Vagina (tissue), 2 donors: ENCODE results near the gene RAB11FIP4. TPM values are rescaled to one million over a fixed set of nuclear protein-coding genes. Genes with fewer than 3 reads are reported as not detected.

Source experiments
- DNase-seq, 2 donors: peaks; one replicate each; pipeline ENCODE4 v3.0.0-alpha.2; 2017; ENCODE audit errors: extremely low spot score in 2 of 2
- H3K27ac ChIP-seq: fragments of 200-600 bp; sonication (generic); one replicate; pipeline ENCODE4 v1.5.1; 2019
- H3K27me3 ChIP-seq: fragments of 200-600 bp; sonication (generic); one replicate; pipeline ENCODE4 v1.5.1; 2019
- H3K36me3 ChIP-seq, 2 donors: fragments of 200-600 bp; sonication (generic); one replicate each; pipeline ENCODE4 v1.5.1; 2017 to 2019
- H3K4me1 ChIP-seq: fragments of 200-600 bp; sonication (generic); one replicate; pipeline ENCODE4 v1.5.1; 2019
- H3K4me3 ChIP-seq, 2 donors: fragments of 200-600 bp; sonication (generic); 1 replicate in 1 of 2; 2 replicates in 1 of 2; pipeline ENCODE4 v1.5.1; 2016 to 2019
- H3K9me3 ChIP-seq: fragments of 200-600 bp; sonication (generic); one replicate; pipeline ENCODE4 v1.5.1; 2019
- CTCF ChIP-seq, 3 experiments: fragments of 450-650 bp in 2 of 3; fragments of 200-600 bp in 1 of 3; sonication (generic) in 1 of 3; IDR thresholded peaks; one replicate each; pipeline ENCODE4 v1.5.1; 2017 to 2019; ENCODE audit warnings: antibody characterized with exemption in 3 of 3, mild to moderate bottlenecking in 2 of 3, moderate library complexity in 2 of 3
- POLR2A ChIP-seq, 2 donors: fragments of 450-650 bp; IDR thresholded peaks; one replicate each; pipeline ENCODE4 v1.6.1; 2017; ENCODE audit warnings: antibody characterized with exemption in 2 of 2, mild to moderate bottlenecking in 2 of 2, moderate library complexity in 2 of 2
- POLR2AphosphoS5 ChIP-seq, 2 donors: sonication (generic); formaldehyde crosslinking; IDR thresholded peaks; one replicate each; pipeline ENCODE4 v1.9.0; 2017; ENCODE audit warnings: antibody characterized with exemption in 2 of 2, mild to moderate bottlenecking in 2 of 2, low read depth in 1 of 2; ENCODE audit not compliant: insufficient read depth in 1 of 2
- intact Hi-C: fragments of 100-400 bp; cut with DNase I; formaldehyde crosslinking; loops from one replicate; pipeline ENCODE4 v1.15.1; 2023
- total RNA-seq: library from RNA; depleted of rRNA; stranded (reverse); fragments of >200 nt; gene quantifications from one replicate; pipeline ENCODE4 v1.2.3, GENCODE V29; 2016

Gene RAB11FIP4
- total RNA-seq, 1 donor from 2014 or later = 11.0 TPM

DNA sequence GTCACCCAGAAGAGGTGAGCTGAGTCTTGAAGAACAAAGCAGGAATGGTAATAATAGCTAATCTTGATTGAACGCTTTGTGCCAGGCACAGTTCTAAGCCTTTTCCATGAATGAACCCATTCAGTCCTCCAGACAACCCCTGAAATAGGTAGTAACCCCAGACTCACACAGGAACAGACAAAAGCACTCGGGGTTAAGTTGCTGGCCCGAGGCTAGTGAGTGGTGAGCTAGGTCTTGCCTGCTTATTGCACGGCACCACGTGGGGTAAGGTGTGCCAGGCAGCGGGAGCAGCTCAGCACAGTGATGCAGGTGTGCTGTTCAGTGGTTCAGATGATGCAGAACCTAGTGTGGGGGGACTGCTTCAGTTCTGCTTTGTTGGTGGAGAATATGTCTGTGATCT is 181.6 kb downstream of the RAB11FIP4 start:
- H3K36me3 ChIP-seq = no peaks in the 10 kb centered on the region
- H3K4me1 ChIP-seq = peaks cover 46% of the 10 kb centered on the region
- H3K4me3 ChIP-seq = no peak overlapping the region
- H3K9me3 ChIP-seq = no peaks in the 10 kb centered on the region
- intact Hi-C loops = no loop called here
- DNase-seq = no peak
- TF ChIP-seq CTCF (IDR thresholded peaks at IDR 0.05) (no peak), POLR2AphosphoS5 (IDR thresholded peaks at IDR 0.05; ENCODE audit: insufficient read depth in 1 of 2, low read depth in 1 of 2) (no peak), POLR2A (IDR thresholded peaks at IDR 0.05) (no peak)
- H3K27ac ChIP-seq = no peak overlapping the region
- no peaks in the 10 kb centered on the region for H3K27me3 ChIP-seq

DNA sequence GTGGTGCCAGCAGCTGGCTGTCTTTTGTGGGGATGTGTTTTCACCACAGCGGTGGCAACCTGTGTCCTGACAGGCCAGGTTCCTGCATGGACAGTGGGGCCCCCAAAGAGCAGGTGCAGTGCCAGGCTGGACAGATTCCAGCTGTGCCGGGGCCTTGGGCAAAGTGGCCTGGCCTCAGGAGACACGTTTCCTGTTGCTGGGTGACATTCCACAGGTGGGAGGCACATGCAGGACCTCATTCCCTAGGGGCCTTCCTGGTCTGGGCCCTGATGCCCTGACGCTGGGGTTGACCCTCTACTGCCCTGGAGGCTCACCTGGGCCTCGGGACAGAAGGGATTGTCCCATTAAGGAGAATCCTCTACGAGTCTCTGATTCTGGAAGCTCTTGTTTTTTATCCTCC is 182.4 kb downstream of the RAB11FIP4 start:
- Histone ChIP-seq H3K27ac (no peak overlapping the region), H3K4me1 (peaks cover 39% of the 10 kb centered on the region)
- intact Hi-C loops = no loop called here

DNA sequence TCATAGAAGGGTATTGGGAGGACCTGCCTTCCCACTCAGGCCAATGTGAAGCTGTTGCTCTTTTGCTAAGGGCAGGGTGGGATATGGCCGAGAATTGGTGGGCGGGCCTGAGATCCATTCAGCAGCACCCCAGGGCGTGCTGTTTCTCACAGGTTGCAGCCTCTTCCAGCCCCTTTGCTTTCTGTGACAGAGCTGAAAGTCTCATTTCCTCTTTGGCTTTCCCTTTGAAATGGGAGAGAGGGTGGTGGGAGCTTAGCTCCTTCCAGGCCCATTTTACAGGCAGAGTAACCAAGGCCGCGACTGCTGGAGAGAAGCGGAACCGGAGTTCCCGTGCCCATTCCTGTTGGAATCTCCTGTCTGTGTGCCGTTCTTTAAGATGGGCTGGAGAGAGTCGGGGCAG is 183.0 kb downstream of the RAB11FIP4 start:
- no peaks in the 10 kb centered on the region for H3K27me3 ChIP-seq
- no peaks in the 10 kb centered on the region for H3K36me3 ChIP-seq
- TF ChIP-seq POLR2AphosphoS5 (IDR thresholded peaks at IDR 0.05; ENCODE audit: insufficient read depth in 1 of 2, low read depth in 1 of 2) (no peak), CTCF (IDR thresholded peaks at IDR 0.05) (no peak), POLR2A (IDR thresholded peaks at IDR 0.05) (no peak)
- intact Hi-C loops = no loop called here
- H3K4me3 ChIP-seq = no peak overlapping the region
- no peak overlapping the region for H3K27ac ChIP-seq
- DNase-seq = no peak
- H3K4me1 ChIP-seq = peaks cover 41% of the 10 kb centered on the region
- H3K9me3 ChIP-seq = no peaks in the 10 kb centered on the region

More for the DNA sequence above, 182.4 kb downstream of the RAB11FIP4 start:
- TF ChIP-seq CTCF (IDR thresholded peaks at IDR 0.05) (no peak), POLR2AphosphoS5 (IDR thresholded peaks at IDR 0.05; ENCODE audit: insufficient read depth in 1 of 2, low read depth in 1 of 2) (no peak), POLR2A (IDR thresholded peaks at IDR 0.05) (no peak)
- no peak overlapping the region for H3K4me3 ChIP-seq
- no peaks in the 10 kb centered on the region for H3K9me3 ChIP-seq
- H3K27me3 ChIP-seq = no peaks in the 10 kb centered on the region
- DNase-seq = no peak
- H3K36me3 ChIP-seq = no peaks in the 10 kb centered on the region

DNA sequence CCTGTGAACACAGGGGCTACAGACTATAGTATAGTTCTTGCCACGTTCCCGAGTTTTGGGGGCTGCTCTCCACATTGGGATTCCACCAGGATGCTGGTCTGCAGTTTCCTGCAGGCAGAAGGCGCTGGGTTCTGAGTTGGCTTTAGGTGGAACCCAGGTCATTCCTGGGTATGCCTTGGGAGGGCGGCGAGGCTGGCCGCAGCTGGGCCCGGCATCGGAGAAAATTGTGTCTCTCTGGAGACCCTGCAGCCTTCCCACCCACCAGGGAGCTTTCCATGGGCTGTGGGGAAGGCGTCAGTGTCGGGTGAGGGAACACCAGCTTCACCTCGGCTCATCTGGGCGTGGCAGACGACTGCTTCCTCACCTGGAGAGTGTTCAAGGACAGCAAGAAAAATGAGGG is 183.6 kb downstream of the RAB11FIP4 start:
- no peaks in the 10 kb centered on the region for H3K27me3 ChIP-seq
- intact Hi-C loops = no loop called here
- no peaks in the 10 kb centered on the region for H3K9me3 ChIP-seq
- peaks cover 42% of the 10 kb centered on the region for H3K4me1 ChIP-seq
- no peak overlapping the region for H3K4me3 ChIP-seq
- no peak overlapping the region for H3K27ac ChIP-seq
- no peak for DNase-seq
- no peaks in the 10 kb centered on the region for H3K36me3 ChIP-seq
- no peak for TF ChIP-seq POLR2AphosphoS5 (IDR thresholded peaks at IDR 0.05; ENCODE audit: insufficient read depth in 1 of 2, low read depth in 1 of 2)
- TF ChIP-seq CTCF (IDR thresholded peaks at IDR 0.05) = no peak
- no peak for TF ChIP-seq POLR2A (IDR thresholded peaks at IDR 0.05)

DNA sequence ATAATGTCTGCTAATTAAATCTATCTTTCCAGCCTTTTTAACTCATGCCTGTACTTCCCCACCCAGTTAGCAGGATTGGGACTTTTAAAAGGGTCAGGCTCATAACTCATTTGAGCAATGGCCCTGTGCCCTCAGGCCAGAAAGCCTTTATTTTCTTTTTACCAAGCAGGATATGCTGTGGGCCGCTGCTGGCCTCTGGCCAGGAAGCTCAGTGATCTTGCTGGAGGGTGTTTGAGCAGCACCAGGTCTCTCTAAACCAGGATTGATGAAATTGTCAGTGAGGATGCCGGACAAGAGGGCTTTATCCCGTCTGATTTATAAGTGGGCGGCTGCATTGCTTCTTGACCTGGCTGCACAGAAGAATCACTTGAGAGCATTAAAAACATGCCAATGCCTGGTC is 187.8 kb downstream of the RAB11FIP4 start:
- intact Hi-C loops = no loop called here
- Histone ChIP-seq H3K27ac (no peak overlapping the region), H3K36me3 (no peaks in the 10 kb centered on the region), H3K9me3 (no peaks in the 10 kb centered on the region), H3K4me1 (peaks cover 47% of the 10 kb centered on the region), H3K27me3 (no peaks in the 10 kb centered on the region), H3K4me3 (no peak overlapping the region)
- no peak for DNase-seq
- TF ChIP-seq CTCF (IDR thresholded peaks at IDR 0.05) (no peak), POLR2A (IDR thresholded peaks at IDR 0.05) (no peak), POLR2AphosphoS5 (IDR thresholded peaks at IDR 0.05; ENCODE audit: insufficient read depth in 1 of 2, low read depth in 1 of 2) (no peak)
